Measurements from ENCODE around the gene KCTD11.

KCTD11 gene

DNA sequence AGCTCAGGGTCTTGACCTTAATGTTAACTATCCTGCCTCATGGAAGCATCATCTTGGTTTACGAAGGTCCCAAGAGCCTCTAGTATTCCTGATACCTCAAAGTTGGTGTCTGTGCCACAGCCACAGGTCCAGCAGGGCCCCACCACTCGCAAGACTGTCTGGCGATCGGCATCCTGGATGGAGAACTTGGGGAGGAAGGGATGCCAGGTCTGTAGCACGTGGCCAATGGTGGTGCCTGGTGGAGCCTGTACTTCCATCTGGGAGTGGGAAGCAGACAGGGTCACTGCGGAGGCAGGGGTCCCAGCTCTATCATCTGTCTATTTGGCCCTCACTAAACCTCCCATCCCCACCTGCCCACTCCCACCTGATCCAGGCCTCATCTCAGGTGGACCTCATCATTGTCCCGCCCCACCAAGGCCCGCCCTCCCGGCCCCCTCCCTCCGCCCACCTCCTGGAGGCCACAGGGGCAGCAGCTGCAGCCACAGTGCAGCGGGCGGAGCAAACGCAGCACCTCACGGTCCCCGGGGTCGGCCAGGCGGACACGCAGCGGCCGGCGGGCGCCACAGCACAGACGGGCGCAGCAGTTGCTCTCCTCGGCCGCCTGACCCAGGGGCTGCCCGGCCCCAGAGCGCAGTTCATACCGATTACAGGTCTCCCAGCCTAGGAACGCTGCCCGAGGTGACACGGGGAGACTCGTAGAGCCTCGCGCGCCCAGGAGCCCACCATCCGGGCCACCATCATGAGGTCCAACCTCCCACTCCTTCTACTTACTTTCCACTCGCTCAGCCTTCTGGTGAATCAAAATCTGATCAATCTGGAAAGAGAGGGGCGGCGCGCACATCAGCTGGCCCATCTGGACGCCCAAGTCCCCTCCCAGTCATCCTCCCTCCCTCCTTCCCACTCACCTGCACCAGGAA, 41.0 kb downstream of the KCTD11 start:
- in situ Hi-C loops (cut with HindIII; ENCODE audit: low sequenced_read_pairs): no loop called here
- H3K4me3 ChIP-seq (ENCODE audit: low read depth, low read length): peak overlapping the region; percentile 90
- TF ChIP-seq, protein P1, sequence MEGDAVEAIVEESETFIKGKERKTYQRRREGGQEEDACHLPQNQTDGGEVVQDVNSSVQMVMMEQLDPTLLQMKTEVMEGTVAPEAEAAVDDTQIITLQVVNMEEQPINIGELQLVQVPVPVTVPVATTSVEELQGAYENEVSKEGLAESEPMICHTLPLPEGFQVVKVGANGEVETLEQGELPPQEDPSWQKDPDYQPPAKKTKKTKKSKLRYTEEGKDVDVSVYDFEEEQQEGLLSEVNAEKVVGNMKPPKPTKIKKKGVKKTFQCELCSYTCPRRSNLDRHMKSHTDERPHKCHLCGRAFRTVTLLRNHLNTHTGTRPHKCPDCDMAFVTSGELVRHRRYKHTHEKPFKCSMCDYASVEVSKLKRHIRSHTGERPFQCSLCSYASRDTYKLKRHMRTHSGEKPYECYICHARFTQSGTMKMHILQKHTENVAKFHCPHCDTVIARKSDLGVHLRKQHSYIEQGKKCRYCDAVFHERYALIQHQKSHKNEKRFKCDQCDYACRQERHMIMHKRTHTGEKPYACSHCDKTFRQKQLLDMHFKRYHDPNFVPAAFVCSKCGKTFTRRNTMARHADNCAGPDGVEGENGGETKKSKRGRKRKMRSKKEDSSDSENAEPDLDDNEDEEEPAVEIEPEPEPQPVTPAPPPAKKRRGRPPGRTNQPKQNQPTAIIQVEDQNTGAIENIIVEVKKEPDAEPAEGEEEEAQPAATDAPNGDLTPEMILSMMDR (IDR thresholded peaks at IDR 0.05; ENCODE audit: low read depth, low read length): no peak
- DNase-seq (ENCODE audit: low read depth, low spot score): no peak

DNA sequence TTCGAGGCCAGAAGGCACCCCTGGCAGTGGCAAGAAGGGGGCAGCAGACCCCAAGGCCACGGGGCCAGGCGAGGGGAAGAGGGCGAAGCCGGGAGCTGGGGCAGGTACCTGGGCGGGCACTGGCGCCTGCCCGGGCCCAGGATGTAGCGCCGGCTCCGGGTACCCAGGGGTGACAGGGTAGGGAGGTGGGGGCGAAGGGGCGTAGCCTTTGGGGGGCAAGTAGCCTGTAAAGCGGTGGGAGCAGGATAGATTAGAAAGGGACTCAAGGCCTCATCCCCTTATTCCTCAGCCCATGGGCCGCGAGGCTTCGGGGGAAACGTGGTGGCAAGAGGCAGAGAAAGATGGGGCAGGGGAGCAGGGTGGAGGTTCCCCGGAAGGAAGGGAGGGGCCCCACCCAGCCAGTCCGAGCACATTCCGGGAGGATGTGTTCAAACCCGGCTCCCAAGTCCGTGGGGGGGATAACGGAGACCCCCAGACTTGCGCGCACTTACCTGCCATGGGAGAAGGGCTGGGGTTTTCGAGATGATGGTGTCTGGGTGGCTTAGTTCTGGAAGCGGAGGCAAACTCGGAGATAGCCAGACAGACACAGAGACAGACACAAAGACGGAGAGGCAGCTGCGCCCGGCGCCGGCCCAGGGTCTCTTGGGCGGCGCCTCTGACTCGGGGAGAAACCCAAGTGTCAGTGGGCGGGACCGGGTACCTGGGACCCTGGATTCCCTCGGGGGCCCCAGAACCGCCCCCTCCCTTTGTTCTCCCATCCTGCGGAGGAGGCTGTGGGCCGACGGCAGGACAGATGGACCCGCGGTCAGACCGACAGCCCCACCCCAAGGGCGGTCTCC, 41.9 kb downstream of the KCTD11 start:
- no peak for DNase-seq (ENCODE audit: low read depth, low spot score)
- in situ Hi-C loops (cut with HindIII; ENCODE audit: low sequenced_read_pairs): no loop called here
- peak overlapping the region; percentile 90 for H3K4me3 ChIP-seq (ENCODE audit: low read depth, low read length)
- TF ChIP-seq, protein P1 (IDR thresholded peaks at IDR 0.05; ENCODE audit: low read depth, low read length): peak; percentile 27

DNA sequence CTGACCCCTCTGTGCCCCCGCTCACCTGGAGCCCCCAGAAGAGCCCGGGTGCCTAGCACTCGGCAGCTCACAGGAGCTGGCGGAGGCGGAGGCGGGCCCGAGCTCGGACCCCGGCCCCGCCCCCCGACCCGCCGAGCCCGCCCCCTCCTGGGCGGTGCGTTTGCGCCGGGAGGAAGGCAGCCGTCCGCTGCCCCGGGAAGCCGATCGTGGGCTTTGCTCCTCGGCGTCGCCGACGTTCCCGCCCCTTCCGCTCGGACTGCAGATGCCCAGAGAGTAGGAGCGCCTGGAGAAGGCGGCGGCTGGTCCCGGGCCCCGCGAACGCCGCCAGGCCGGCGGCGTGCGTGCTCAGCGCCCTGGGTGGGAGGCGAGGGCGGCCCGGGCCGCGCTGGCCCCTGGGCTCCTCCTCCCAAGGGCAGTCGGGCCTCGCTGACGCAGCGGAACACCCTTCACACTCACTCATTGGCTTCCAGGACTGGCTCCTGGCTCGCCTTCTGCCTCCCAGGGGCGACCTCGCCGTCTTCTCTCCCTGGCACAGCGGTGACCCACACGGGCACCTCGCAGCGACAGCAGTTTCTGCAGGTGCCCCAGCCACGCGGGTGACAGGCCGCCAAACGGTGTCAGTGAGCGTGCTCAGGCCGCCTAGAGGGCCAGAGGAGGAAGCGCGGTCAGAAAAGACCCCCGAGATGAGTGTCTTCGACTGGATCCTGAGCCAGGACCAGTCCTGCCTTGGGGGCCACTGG, 42.7 kb downstream of the KCTD11 start, which contains the start of gene PLSCR3:
Gene PLSCR3, minus strand, starts transcription at position 74 of the 740 bp plus-strand sequence. CDS start 415 bp downstream, outside the sequence.
- in situ Hi-C loops (cut with HindIII; ENCODE audit: low sequenced_read_pairs): no loop called here
- H3K4me3 ChIP-seq (ENCODE audit: low read depth, low read length): peak within 1 kb of the TSS; percentile 90
- TF ChIP-seq, protein P1 (IDR thresholded peaks at IDR 0.05; ENCODE audit: low read depth, low read length): peak; percentile 50
- DNase-seq (ENCODE audit: low read depth, low spot score): peak; percentile 88

DNA sequence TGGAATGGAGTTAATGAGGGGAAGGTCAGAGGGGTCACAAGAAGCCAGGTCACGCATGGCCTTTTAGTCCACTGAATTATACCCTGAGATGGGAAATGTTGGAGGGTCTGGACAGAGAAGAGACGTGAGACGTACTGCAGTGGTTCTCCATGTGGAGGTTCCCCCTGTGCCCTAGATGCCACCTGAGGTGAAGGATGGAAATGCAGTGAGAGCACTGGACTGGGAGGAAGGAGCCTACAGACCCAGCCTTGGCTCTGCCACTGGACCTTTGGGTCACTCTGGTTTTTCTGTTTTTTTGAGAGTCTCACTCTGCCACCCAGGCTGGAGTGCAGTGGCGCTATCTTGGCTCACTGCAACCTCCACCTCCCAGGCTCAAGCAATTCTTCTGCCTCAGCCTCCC, 44.2 kb downstream of the KCTD11 start:
- TF ChIP-seq, protein P1 (IDR thresholded peaks at IDR 0.05; ENCODE audit: low read depth, low read length): no peak
- no peak for DNase-seq (ENCODE audit: low read depth, low spot score)
- in situ Hi-C loops (cut with HindIII; ENCODE audit: low sequenced_read_pairs): no loop called here

DNA sequence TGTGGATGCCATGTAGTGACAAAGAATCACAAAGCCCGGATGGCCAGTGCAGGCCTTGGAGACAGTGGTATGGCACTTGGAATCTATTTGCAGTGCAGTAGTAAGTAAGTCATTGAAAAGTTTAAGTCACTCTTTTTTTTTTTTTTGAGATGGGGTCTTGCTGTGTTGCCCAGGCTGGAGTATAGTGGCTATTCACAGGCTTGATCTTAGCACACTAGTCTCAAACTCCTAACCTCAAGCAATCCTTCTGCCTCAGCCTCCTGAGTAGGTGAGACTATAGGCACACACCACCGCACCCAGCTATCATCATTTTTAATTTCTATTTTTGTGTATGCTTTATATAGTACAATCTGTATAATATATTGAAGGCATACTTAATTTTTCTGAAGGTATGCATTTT, 46.6 kb downstream of the KCTD11 start:
- no peak for DNase-seq (ENCODE audit: low read depth, low spot score)
- no peak overlapping the region for H3K4me3 ChIP-seq (ENCODE audit: low read depth, low read length)
- in situ Hi-C loops (cut with HindIII; ENCODE audit: low sequenced_read_pairs): no loop called here
- TF ChIP-seq, protein P1 (IDR thresholded peaks at IDR 0.05; ENCODE audit: low read depth, low read length): no peak

More for the DNA sequence above, 44.2 kb downstream of the KCTD11 start:
- no peak overlapping the region for H3K4me3 ChIP-seq (ENCODE audit: low read depth, low read length)

Data from astrocyte of the spinal cord (primary cell).